ENCODE data around the gene PHC2.

Gene PHC2

DNA sequence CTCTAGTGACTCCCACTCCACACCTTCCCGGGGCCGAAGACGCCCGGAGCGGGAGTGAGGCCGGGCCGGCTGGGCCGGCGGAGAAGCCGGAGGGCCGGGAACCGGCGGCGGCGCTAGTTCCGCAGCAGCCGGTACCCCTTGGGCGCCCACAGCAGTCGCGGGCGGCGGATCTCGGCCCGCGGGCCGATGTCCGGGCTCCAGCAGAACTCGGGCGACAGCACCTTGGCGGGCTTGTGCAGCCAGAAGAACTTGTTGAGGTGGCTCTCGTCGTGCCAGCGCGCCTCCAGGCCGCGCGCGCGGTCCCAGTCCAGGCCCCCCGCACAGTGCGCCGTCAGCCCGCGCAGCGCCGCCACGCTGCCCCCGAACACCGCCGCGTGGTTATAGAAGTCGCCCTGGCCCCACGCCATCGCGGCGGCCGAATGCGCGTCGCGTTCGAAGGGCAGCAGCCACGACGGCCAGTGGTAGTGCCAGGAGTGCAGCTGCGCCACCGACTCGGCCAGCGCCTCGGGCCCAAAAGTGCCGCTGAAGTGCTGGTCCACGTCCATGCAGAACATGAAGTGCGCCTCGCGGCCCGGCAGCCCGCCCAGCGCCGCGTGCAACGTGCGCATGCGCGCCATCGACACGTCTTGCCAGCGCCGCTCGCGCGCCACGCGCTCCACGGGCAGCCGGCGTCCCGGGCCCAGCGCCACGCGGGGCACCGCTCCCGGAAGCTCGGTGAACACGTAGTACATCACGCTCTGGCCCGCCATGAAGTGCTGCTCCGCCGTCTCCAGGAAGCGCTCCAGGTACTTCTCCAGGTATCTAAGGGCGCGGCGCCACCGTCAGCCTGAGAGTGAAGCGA lies 124.0 kb downstream of the PHC2 start:
- H3K27me3 ChIP-seq (ENCODE audit: low read depth) = no peaks in the 10 kb centered on the region
- no peaks in the 10 kb centered on the region for H3K36me3 ChIP-seq (replicated peaks)
- in situ Hi-C loops (cut with MboI; ENCODE audit: low sequenced_read_pairs) = no loop called here
- H3K4me1 ChIP-seq = no peaks in the 10 kb centered on the region
- H3K9me3 ChIP-seq = no peaks in the 10 kb centered on the region
- H3K4me3 ChIP-seq = no peak overlapping the region
- no peak for DNase-seq (ENCODE audit: low spot score in 2 of 2)

- Histone ChIP-seq H3K27me3 (ENCODE audit: low read depth) (no peaks in the 10 kb centered on the region), H3K36me3 (replicated peaks) (no peaks in the 10 kb centered on the region), H3K4me1 (no peaks in the 10 kb centered on the region), H3K9me3 (no peaks in the 10 kb centered on the region), H3K4me3 (no peak overlapping the region)
- in situ Hi-C loops (cut with MboI; ENCODE audit: low sequenced_read_pairs) = no loop called here
- DNase-seq (ENCODE audit: low spot score in 2 of 2) = no peak
Measured at GRCh38 chr1:33305816-33306652, 124.9 kb downstream of the PHC2 start.

DNA sequence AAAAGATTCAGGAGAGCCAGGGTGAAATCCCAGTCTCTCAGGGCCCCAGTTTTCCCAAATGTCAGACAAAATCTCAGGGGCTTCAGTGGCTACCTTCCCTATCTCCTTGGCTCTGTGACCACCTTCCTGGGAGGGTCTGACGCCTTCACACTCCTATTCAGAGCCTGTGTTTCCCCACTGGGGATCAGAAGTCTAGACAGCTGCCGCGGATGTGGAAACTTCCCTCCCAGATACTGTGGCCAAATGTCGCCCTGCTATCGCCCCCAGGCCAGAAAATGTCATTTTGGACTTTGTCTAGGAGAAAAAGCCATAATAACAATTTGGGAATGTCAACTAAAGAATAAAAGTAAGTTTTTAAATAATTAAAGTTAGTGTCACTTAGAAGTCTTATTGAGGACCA lies 125.9 kb downstream of the PHC2 start:
- Histone ChIP-seq H3K9me3 (no peaks in the 10 kb centered on the region), H3K4me3 (no peak overlapping the region), H3K36me3 (replicated peaks) (no peaks in the 10 kb centered on the region), H3K27me3 (ENCODE audit: low read depth) (no peaks in the 10 kb centered on the region), H3K4me1 (no peaks in the 10 kb centered on the region)
- DNase-seq (ENCODE audit: low spot score in 2 of 2) = no peak
- in situ Hi-C loops (cut with MboI; ENCODE audit: low sequenced_read_pairs) = no loop called here

DNA sequence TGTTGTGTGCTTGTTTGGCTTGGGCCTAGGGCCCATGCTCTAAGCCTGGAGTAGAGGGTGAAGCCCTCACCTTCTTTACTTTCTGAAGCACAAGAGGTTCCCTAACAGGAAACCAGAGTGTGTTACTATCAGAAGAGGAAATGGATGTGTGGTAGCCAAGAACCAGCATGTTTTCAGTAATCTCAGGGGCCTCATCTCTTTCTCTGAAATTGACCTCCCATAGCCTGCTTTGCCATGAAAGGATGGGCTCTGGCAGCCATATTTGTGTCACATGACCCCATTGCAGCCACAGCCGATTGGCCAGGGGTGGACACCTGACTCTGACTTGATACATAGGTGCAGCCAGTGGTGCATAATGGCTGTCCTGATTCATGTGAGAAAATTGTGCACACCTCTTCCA lies 128.6 kb downstream of the PHC2 start:
- in situ Hi-C loops (cut with MboI; ENCODE audit: low sequenced_read_pairs) = no loop called here
- no peak overlapping the region for H3K4me3 ChIP-seq
- no peaks in the 10 kb centered on the region for H3K27me3 ChIP-seq (ENCODE audit: low read depth)
- no peaks in the 10 kb centered on the region for H3K9me3 ChIP-seq
- H3K4me1 ChIP-seq = no peaks in the 10 kb centered on the region
- no peak for DNase-seq (ENCODE audit: low spot score in 2 of 2)
- H3K36me3 ChIP-seq (replicated peaks) = peaks cover 6% of the 10 kb centered on the region

DNA sequence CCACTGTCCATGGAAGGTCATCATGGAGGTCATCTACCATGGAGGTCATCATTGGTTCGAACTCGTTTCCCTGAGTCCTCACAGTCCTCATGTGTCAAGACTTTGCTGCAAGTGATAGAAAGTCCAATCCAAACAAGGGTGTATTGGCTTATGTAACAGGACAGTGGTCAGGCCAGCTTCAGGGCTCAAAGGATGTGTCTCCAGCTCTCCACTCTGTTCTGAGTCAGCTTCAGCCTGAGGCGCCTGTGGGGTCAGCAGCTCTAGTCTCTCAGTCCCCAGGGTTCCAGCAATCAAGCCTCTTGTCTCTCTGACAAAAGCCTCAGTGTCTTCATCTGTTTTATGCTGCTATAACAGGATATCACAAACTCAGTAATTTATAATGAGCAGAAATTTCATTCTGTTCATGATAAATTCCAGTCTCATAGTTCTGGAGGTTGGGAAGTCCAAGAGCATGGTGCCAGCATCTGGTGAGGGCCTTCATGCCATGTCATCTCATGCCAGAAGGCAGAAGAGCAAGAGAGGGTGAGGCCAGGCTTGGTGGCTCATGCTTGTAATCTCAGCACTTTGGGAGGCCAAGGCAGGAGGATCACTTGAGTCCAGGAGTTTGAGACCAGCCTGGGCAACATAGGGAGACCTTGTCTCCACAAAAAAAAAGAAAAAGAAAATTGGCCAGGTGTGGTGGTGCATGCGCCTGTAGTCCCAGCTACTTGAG lies 129.5 kb downstream of the PHC2 start:
- H3K9me3 ChIP-seq = no peaks in the 10 kb centered on the region
- no peaks in the 10 kb centered on the region for H3K27me3 ChIP-seq (ENCODE audit: low read depth)
- peaks cover 6% of the 10 kb centered on the region for H3K36me3 ChIP-seq (replicated peaks)
- in situ Hi-C loops (cut with MboI; ENCODE audit: low sequenced_read_pairs) = no loop called here
- H3K4me1 ChIP-seq = no peaks in the 10 kb centered on the region
- no peak for DNase-seq (ENCODE audit: low spot score in 2 of 2)
- no peak overlapping the region for H3K4me3 ChIP-seq

DNA sequence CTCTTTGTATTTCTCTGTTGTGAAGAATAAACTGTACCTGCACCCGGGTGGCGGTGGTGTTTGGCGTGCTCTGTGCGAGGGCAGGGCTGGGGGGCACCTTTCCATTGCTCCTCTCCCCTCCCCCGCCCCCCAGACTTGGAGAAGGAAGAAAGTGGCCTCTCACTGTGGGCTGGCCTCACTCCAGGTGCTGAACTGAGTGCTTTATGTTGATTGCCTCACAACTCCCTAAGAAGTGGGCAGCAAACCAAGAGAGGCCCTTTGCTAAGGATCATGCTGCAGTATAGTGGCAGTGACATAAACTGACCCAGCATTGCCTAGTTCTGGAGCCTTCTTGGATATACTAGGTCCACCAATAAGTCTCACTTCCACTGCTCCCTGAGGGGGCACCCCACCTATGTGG lies 130.2 kb downstream of the PHC2 start:
- H3K9me3 ChIP-seq = no peaks in the 10 kb centered on the region
- in situ Hi-C loops (cut with MboI; ENCODE audit: low sequenced_read_pairs) = no loop called here
- peaks cover 14% of the 10 kb centered on the region for H3K36me3 ChIP-seq (replicated peaks)
- H3K4me3 ChIP-seq = no peak overlapping the region
- H3K27me3 ChIP-seq (ENCODE audit: low read depth) = no peaks in the 10 kb centered on the region
- DNase-seq (ENCODE audit: low spot score in 2 of 2) = no peak
- no peaks in the 10 kb centered on the region for H3K4me1 ChIP-seq

- Histone ChIP-seq H3K4me1 (no peaks in the 10 kb centered on the region), H3K4me3 (no peak overlapping the region), H3K27me3 (ENCODE audit: low read depth) (no peaks in the 10 kb centered on the region), H3K9me3 (no peaks in the 10 kb centered on the region), H3K36me3 (replicated peaks) (peaks cover 20% of the 10 kb centered on the region)
- no peak for DNase-seq (ENCODE audit: low spot score in 2 of 2)
- in situ Hi-C loops (cut with MboI; ENCODE audit: low sequenced_read_pairs) = loop anchor here (5.0 to 10.0 kb wide), 2 partner anchors 168 to 315 kb away; no protein-coding TSS in a partner anchor
Measured at GRCh38 chr1:33299461-33300155, 131.3 kb downstream of the PHC2 start.

- H3K27me3 ChIP-seq (ENCODE audit: low read depth) = no peaks in the 10 kb centered on the region
- in situ Hi-C loops (cut with MboI; ENCODE audit: low sequenced_read_pairs) = loop anchor here (5.0 to 10.0 kb wide), 2 partner anchors 169 to 316 kb away; no protein-coding TSS in a partner anchor
- no peak overlapping the region for H3K4me3 ChIP-seq
- DNase-seq (ENCODE audit: low spot score in 2 of 2) = peak; percentile 51 to 82
- no peaks in the 10 kb centered on the region for H3K9me3 ChIP-seq
- peaks cover 23% of the 10 kb centered on the region for H3K36me3 ChIP-seq (replicated peaks)
- no peaks in the 10 kb centered on the region for H3K4me1 ChIP-seq
Measured at GRCh38 chr1:33298623-33299277, 132.1 kb downstream of the PHC2 start.

DNA sequence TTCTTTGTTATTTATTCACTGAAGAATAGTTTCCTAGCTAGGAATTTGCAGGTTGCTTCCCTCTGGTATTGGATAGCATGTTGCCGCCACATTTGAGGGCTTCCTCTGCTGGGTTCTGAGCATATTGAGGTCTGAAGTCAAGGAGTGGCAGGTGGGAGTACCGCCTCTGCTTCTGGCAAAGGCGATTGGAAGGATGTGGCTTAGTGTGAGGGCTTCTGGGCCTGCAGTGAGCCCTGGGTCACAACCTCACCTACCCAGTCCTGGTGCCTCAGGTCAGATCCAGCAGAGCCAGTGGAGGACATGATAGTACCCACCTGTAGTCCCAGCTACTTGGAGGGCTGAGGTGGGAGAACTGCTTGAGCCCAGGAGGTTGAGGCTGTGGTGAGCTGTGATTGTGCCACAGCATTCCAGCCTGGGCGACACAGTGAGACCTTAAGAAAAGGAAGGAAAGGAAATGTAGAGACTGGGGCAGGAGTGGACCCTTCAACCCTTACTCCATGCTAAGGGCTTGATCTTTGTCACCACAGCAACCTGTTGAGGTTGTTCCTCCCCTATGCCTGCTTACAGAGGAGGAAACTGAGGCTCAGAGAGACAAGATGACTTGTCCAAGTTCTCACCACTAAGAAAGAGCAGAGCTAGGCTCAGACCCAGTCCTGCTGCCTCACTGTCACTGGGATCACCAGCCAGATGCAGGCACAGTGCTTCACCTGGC lies 132.8 kb downstream of the PHC2 start:
- Histone ChIP-seq H3K36me3 (replicated peaks) (peaks cover 23% of the 10 kb centered on the region), H3K4me3 (no peak overlapping the region), H3K4me1 (no peaks in the 10 kb centered on the region), H3K27me3 (ENCODE audit: low read depth) (no peaks in the 10 kb centered on the region), H3K9me3 (no peaks in the 10 kb centered on the region)
- no peak for DNase-seq (ENCODE audit: low spot score in 2 of 2)
- in situ Hi-C loops (cut with MboI; ENCODE audit: low sequenced_read_pairs) = loop anchor here (5.0 to 10.0 kb wide), 2 partner anchors 169 to 317 kb away; no protein-coding TSS in a partner anchor

- Histone ChIP-seq H3K27me3 (ENCODE audit: low read depth) (no peaks in the 10 kb centered on the region), H3K9me3 (no peaks in the 10 kb centered on the region), H3K4me3 (no peak overlapping the region), H3K36me3 (replicated peaks) (peaks cover 23% of the 10 kb centered on the region), H3K4me1 (no peaks in the 10 kb centered on the region)
- DNase-seq (ENCODE audit: low spot score in 2 of 2) = no peak
- in situ Hi-C loops (cut with MboI; ENCODE audit: low sequenced_read_pairs) = loop anchor here (5.0 to 10.0 kb wide), 2 partner anchors 170 to 318 kb away; no protein-coding TSS in a partner anchor
Measured at GRCh38 chr1:33296824-33297223, 134.1 kb downstream of the PHC2 start.

DNA sequence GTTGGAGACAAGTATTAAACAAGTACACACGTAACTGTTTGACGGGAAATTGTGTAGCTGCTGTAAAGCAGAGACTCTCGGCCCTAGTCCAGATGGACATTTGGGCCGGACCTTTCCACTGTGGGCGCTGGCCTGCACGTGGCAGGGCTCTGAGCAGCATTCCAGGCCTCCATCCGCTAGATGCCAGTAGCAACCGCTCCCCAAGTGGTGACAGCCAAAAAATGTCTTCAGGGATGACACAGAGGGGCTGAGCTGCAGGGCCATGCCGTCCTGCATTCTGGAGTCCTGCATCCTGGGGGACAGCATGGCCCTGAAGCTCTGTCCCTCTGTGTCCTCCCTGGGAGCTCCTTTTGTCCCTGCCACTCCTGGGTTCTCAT lies 134.8 kb downstream of the PHC2 start:
- Histone ChIP-seq H3K4me3 (no peak overlapping the region), H3K36me3 (replicated peaks) (peaks cover 23% of the 10 kb centered on the region), H3K9me3 (no peaks in the 10 kb centered on the region), H3K27me3 (ENCODE audit: low read depth) (no peaks in the 10 kb centered on the region), H3K4me1 (no peaks in the 10 kb centered on the region)
- in situ Hi-C loops (cut with MboI; ENCODE audit: low sequenced_read_pairs) = loop anchor here (5.0 to 10.0 kb wide), 2 partner anchors 171 to 319 kb away; no protein-coding TSS in a partner anchor
- no peak for DNase-seq (ENCODE audit: low spot score in 2 of 2)

GRCh38 chr1:33295450-33296081 lies 135.3 kb downstream of the PHC2 start:
- no peaks in the 10 kb centered on the region for H3K27me3 ChIP-seq (ENCODE audit: low read depth)
- H3K4me1 ChIP-seq = no peaks in the 10 kb centered on the region
- no peaks in the 10 kb centered on the region for H3K9me3 ChIP-seq
- H3K36me3 ChIP-seq (replicated peaks) = peaks cover 23% of the 10 kb centered on the region
- in situ Hi-C loops (cut with MboI; ENCODE audit: low sequenced_read_pairs) = loop anchor here (5.0 to 10.0 kb wide), 2 partner anchors 172 to 319 kb away; no protein-coding TSS in a partner anchor
- H3K4me3 ChIP-seq = no peak overlapping the region
- peak; percentile 47 to 91 for DNase-seq (ENCODE audit: low spot score in 2 of 2)

Data from HAP-1 (cell line).